Mesendoderm (in vitro differentiated cells): ENCODE measurements around the gene NMNAT3.

Experiments
- DNase-seq: peaks from one replicate; pipeline ENCODE4 v3.0.0; 2013
- H2AK5ac ChIP-seq: 2 replicates; pipeline ENCODE4 v1.6.1; 2013; ENCODE audit warnings: low read length, inconsistent platforms
- H2BK120ac ChIP-seq: 2 replicates; pipeline ENCODE4 v1.6.1; 2013; ENCODE audit warnings: low read depth, mild to moderate bottlenecking, low read length, moderate library complexity, mixed read lengths
- H2BK15ac ChIP-seq: replicated peaks from 2 replicates; pipeline ENCODE4 v1.6.1; 2013; ENCODE audit warnings: low read depth, mild to moderate bottlenecking, moderate library complexity
- H2BK5ac ChIP-seq: 2 replicates; pipeline ENCODE4 v1.6.1; 2013; ENCODE audit warnings: low read length, inconsistent platforms
- H3K18ac ChIP-seq: 2 replicates; pipeline ENCODE4 v1.6.1; 2013; ENCODE audit warnings: mild to moderate bottlenecking, low read length, mixed read lengths
- H3K23ac ChIP-seq: one replicate; pipeline ENCODE4 v1.6.1; 2013; ENCODE audit warnings: low read length
- H3K27ac ChIP-seq: 2 replicates; pipeline ENCODE4 v1.5.1; 2013; ENCODE audit warnings: low read depth, mild to moderate bottlenecking, inconsistent platforms, low read length, moderate library complexity
- H3K27me3 ChIP-seq: 2 replicates; pipeline ENCODE4 v1.6.1; 2013; ENCODE audit warnings: low read length, control low read depth, mild to moderate bottlenecking, inconsistent platforms; ENCODE audit not compliant: insufficient read depth, poor library complexity
- H3K36me3 ChIP-seq: 2 replicates; pipeline ENCODE4 v1.6.1; 2013; ENCODE audit warnings: low read length, inconsistent platforms; ENCODE audit not compliant: control insufficient read depth, insufficient read depth
- H3K4ac ChIP-seq: one replicate; pipeline ENCODE4 v1.6.1; 2013; ENCODE audit warnings: low read depth, mild to moderate bottlenecking, low read length, moderate library complexity
- H3K4me1 ChIP-seq: 2 replicates; pipeline ENCODE4 v1.6.1; 2013; ENCODE audit warnings: low read depth, low read length, inconsistent platforms; ENCODE audit not compliant: control insufficient read depth
- H3K4me2 ChIP-seq: 2 replicates; pipeline ENCODE4 v1.6.1; 2013; ENCODE audit warnings: low read length
- H3K4me3 ChIP-seq: 2 replicates; pipeline ENCODE4 v1.5.1; 2013; ENCODE audit warnings: mild to moderate bottlenecking, low read length
- H3K56ac ChIP-seq: one replicate; pipeline ENCODE4 v1.6.1; 2013; ENCODE audit warnings: low read length
- H3K79me1 ChIP-seq: 2 replicates; pipeline ENCODE4 v1.6.1; 2013; ENCODE audit warnings: low read length, inconsistent platforms
- H3K79me2 ChIP-seq: 2 replicates; pipeline ENCODE4 v1.6.1; 2013; ENCODE audit warnings: mild to moderate bottlenecking, low read length; ENCODE audit not compliant: control insufficient read depth, insufficient read depth
- H3K9ac ChIP-seq: 2 replicates; pipeline ENCODE4 v1.6.1; 2013; ENCODE audit warnings: low read length, inconsistent platforms
- H4K5ac ChIP-seq: one replicate; pipeline ENCODE4 v1.6.1; 2013; ENCODE audit warnings: low read length
- H4K8ac ChIP-seq: one replicate; pipeline ENCODE4 v1.6.1; 2013; ENCODE audit warnings: low read depth, mild to moderate bottlenecking, control low read depth, low read length, moderate library complexity
- WGBS: extraction: QIAGEN DNeasy Blood & Tissue Kit; methylation state at CpG from one replicate; pipeline ENCODE4 v1.1.7; 2013; ENCODE audit warnings: low lambda C conversion rate, missing lambda C conversion rate; ENCODE audit not compliant: insufficient coverage; ENCODE audit errors: extremely low coverage; 5-methylcytosine and 5-hydroxymethylcytosine counted together

NMNAT3 gene

GRCh38 chr3:139548801-139549200 is 129.0 kb downstream of the NMNAT3 start:
- Histone ChIP-seq H3K4ac (no peak overlapping the region), H3K36me3 (no peaks in the 10 kb centered on the region), H2AK5ac (no peak overlapping the region), H4K8ac (no peak overlapping the region), H4K5ac (no peak overlapping the region), H3K4me1 (no peaks in the 10 kb centered on the region), H3K18ac (no peak overlapping the region), H2BK120ac (no peak overlapping the region), H3K56ac (no peak overlapping the region), H3K27me3 (no peaks in the 10 kb centered on the region), H3K79me1 (no peaks in the 10 kb centered on the region), H3K79me2 (no peaks in the 10 kb centered on the region), H3K4me2 (no peak overlapping the region), H3K4me3 (no peak overlapping the region), H3K23ac (no peak overlapping the region), H3K27ac (no peak overlapping the region), H2BK5ac (no peak overlapping the region), H3K9ac (no peak overlapping the region), H2BK15ac (no peak overlapping the region)
- WGBS: no CpG with 5 or more reads among the region's 5 CpGs
- no peak for DNase-seq

GRCh38 chr3:139547666-139548065 is 130.1 kb downstream of the NMNAT3 start:
- no peak overlapping the region for H2AK5ac ChIP-seq
- H4K8ac ChIP-seq: no peak overlapping the region
- no peak overlapping the region for H2BK5ac ChIP-seq
- H3K4me3 ChIP-seq: no peak overlapping the region
- no peaks in the 10 kb centered on the region for H3K79me1 ChIP-seq
- H2BK15ac ChIP-seq: no peak overlapping the region
- no peak overlapping the region for H3K27ac ChIP-seq
- no peaks in the 10 kb centered on the region for H3K36me3 ChIP-seq
- no peak overlapping the region for H4K5ac ChIP-seq
- H3K4me2 ChIP-seq: no peak overlapping the region
- DNase-seq: no peak
- no peak overlapping the region for H3K4ac ChIP-seq
- no peak overlapping the region for H3K23ac ChIP-seq
- no peaks in the 10 kb centered on the region for H3K27me3 ChIP-seq
- no peak overlapping the region for H2BK120ac ChIP-seq
- no peaks in the 10 kb centered on the region for H3K4me1 ChIP-seq
- no peak overlapping the region for H3K18ac ChIP-seq
- no peak overlapping the region for H3K9ac ChIP-seq
- no peak overlapping the region for H3K56ac ChIP-seq
- H3K79me2 ChIP-seq: no peaks in the 10 kb centered on the region

GRCh38 chr3:139546772-139547171 is 131.0 kb downstream of the NMNAT3 start:
- no peak overlapping the region for H2AK5ac ChIP-seq
- no peak overlapping the region for H2BK120ac ChIP-seq
- H3K36me3 ChIP-seq: no peaks in the 10 kb centered on the region
- H3K23ac ChIP-seq: no peak overlapping the region
- no peaks in the 10 kb centered on the region for H3K79me2 ChIP-seq
- H3K27ac ChIP-seq: no peak overlapping the region
- no peak overlapping the region for H3K4ac ChIP-seq
- H3K4me3 ChIP-seq: no peak overlapping the region
- no peak overlapping the region for H3K56ac ChIP-seq
- H3K4me2 ChIP-seq: no peak overlapping the region
- H3K9ac ChIP-seq: no peak overlapping the region
- no peaks in the 10 kb centered on the region for H3K27me3 ChIP-seq
- no peak overlapping the region for H2BK5ac ChIP-seq
- no peak overlapping the region for H3K18ac ChIP-seq
- no CpG with 5 or more reads among the region's 3 CpGs for WGBS
- H4K5ac ChIP-seq: no peak overlapping the region
- no peaks in the 10 kb centered on the region for H3K4me1 ChIP-seq
- no peak overlapping the region for H4K8ac ChIP-seq
- DNase-seq: no peak
- no peak overlapping the region for H2BK15ac ChIP-seq
- H3K79me1 ChIP-seq: no peaks in the 10 kb centered on the region

- H3K4me2 ChIP-seq: no peak overlapping the region
- H3K9ac ChIP-seq: no peak overlapping the region
- H3K79me1 ChIP-seq: no peaks in the 10 kb centered on the region
- H3K27ac ChIP-seq: no peak overlapping the region
- no peak overlapping the region for H3K18ac ChIP-seq
- no peak overlapping the region for H2BK120ac ChIP-seq
- H3K56ac ChIP-seq: no peak overlapping the region
- no peaks in the 10 kb centered on the region for H3K36me3 ChIP-seq
- WGBS: no CpG with 5 or more reads among the region's 5 CpGs
- no peak overlapping the region for H4K8ac ChIP-seq
- H3K4ac ChIP-seq: no peak overlapping the region
- peaks cover 13% of the 10 kb centered on the region for H3K4me1 ChIP-seq
- H2BK5ac ChIP-seq: no peak overlapping the region
- no peak overlapping the region for H4K5ac ChIP-seq
- no peak overlapping the region for H2BK15ac ChIP-seq
- no peaks in the 10 kb centered on the region for H3K79me2 ChIP-seq
- H2AK5ac ChIP-seq: no peak overlapping the region
- H3K4me3 ChIP-seq: no peak overlapping the region
- no peaks in the 10 kb centered on the region for H3K27me3 ChIP-seq
- DNase-seq: no peak
- no peak overlapping the region for H3K23ac ChIP-seq
Measured at GRCh38 chr3:139541532-139542288, 136.1 kb downstream of the NMNAT3 start.

GRCh38 chr3:139540651-139541531 is 136.9 kb downstream of the NMNAT3 start:
- H2BK120ac ChIP-seq: no peak overlapping the region
- H3K79me2 ChIP-seq: no peaks in the 10 kb centered on the region
- DNase-seq: peak; percentile 32
- H3K4me3 ChIP-seq: no peak overlapping the region
- H3K18ac ChIP-seq: no peak overlapping the region
- peak overlapping the region; percentile 43 for H3K9ac ChIP-seq
- H3K27me3 ChIP-seq: no peaks in the 10 kb centered on the region
- no peak overlapping the region for H3K27ac ChIP-seq
- no CpG with 5 or more reads among the region's 6 CpGs for WGBS
- peak overlapping the region; percentile 30 for H3K4me2 ChIP-seq
- peaks cover 13% of the 10 kb centered on the region for H3K4me1 ChIP-seq
- H3K4ac ChIP-seq: no peak overlapping the region
- no peak overlapping the region for H2BK5ac ChIP-seq
- no peak overlapping the region for H4K5ac ChIP-seq
- no peak overlapping the region for H4K8ac ChIP-seq
- peak overlapping the region; percentile 40 for H3K56ac ChIP-seq
- H3K79me1 ChIP-seq: no peaks in the 10 kb centered on the region
- H2AK5ac ChIP-seq: no peak overlapping the region
- no peak overlapping the region for H3K23ac ChIP-seq
- H2BK15ac ChIP-seq: no peak overlapping the region
- no peaks in the 10 kb centered on the region for H3K36me3 ChIP-seq
